Cardiac muscle cell (in vitro differentiated cells and primary cell): Measurements from ENCODE around the gene DAPK1. TPM values are rescaled to one million over a fixed set of nuclear protein-coding genes. Genes with fewer than 3 reads are reported as not detected.

Experiments used
- DNase-seq, 2 donors: peaks; one replicate each; pipeline versions ENCODE4 v3.0.0 to v3.0.0-alpha.2; 2010 to 2017; ENCODE audit warnings: low read depth in 1 of 2, low spot score in 1 of 2
- H3K27ac ChIP-seq: fragments of 200-600 bp; sonication (generic); 2 replicates; pipeline ENCODE4 v1.5.1; 2016
- H3K27me3 ChIP-seq: fragments of 200-600 bp; sonication (generic); 2 replicates; pipeline ENCODE4 v1.6.0; 2016; ENCODE audit warnings: control low read depth
- H3K36me3 ChIP-seq: fragments of 200-600 bp; sonication (generic); 2 replicates; pipeline ENCODE4 v1.5.1; 2016; ENCODE audit warnings: control low read depth
- H3K4me1 ChIP-seq: fragments of 200-600 bp; sonication (generic); 2 replicates; pipeline ENCODE4 v1.8.1; 2017; ENCODE audit warnings: low read depth, mild to moderate bottlenecking, mixed run types
- H3K4me3 ChIP-seq: fragments of 200-600 bp; sonication (generic); 2 replicates; pipeline ENCODE4 v1.5.1; 2016; ENCODE audit warnings: mild to moderate bottlenecking
- H3K9me3 ChIP-seq: fragments of 200-600 bp; sonication (generic); 2 replicates; pipeline ENCODE4 v1.5.1; 2017; ENCODE audit warnings: low read depth, mild to moderate bottlenecking, control low read depth
- polyA plus RNA-seq: library from polyadenylated mRNA; unstranded; fragments of >200 nt; fragmentation: Nextera tagmentation; extraction: Ambion mirVana; gene quantifications from 2 replicates; pipeline ENCODE4 v1.2.1, GENCODE V29; 2016
- total RNA-seq: library from RNA; depleted of rRNA; stranded (reverse); fragments of >200 nt; gene quantifications from 2 replicates; pipeline ENCODE4 v1.2.3, GENCODE V29; 2016
- TF ChIP-seq, protein P1 (sequence below): IDR thresholded peaks from 2 replicates; pipeline ENCODE4 v1.5.1; 2012; ENCODE audit warnings: low read depth, mild to moderate bottlenecking, low read length

The DAPK1 gene
- total and polyA plus RNA-seq, 2 experiments from 2014 or later = 21.0 to 39.6 TPM

DNA sequence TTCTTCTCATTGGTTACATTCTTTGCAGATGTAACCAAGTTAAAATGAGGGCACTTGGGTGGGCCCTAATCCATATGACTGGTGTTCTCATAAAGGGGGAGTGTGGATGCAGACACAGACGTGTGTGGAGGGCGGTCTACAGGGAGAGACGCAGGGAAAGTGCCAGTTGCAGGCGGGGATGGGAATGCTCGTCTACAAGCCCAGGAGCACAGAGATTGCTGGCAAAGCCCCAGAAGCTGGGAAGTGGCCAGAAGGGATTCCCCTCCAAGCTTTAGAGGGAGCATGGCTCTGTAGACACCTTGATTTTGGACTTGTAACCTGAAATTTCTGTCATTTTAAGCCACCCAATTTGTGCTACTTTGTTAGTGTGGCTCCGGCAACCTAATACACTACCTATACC lies 131.4 kb downstream of the DAPK1 start:
- Histone ChIP-seq H3K9me3 (no peaks in the 10 kb centered on the region), H3K4me3 (no peak overlapping the region), H3K27me3 (no peaks in the 10 kb centered on the region), H3K27ac (no peak overlapping the region), H3K36me3 (no peaks in the 10 kb centered on the region), H3K4me1 (no peaks in the 10 kb centered on the region)
- TF ChIP-seq, protein P1, sequence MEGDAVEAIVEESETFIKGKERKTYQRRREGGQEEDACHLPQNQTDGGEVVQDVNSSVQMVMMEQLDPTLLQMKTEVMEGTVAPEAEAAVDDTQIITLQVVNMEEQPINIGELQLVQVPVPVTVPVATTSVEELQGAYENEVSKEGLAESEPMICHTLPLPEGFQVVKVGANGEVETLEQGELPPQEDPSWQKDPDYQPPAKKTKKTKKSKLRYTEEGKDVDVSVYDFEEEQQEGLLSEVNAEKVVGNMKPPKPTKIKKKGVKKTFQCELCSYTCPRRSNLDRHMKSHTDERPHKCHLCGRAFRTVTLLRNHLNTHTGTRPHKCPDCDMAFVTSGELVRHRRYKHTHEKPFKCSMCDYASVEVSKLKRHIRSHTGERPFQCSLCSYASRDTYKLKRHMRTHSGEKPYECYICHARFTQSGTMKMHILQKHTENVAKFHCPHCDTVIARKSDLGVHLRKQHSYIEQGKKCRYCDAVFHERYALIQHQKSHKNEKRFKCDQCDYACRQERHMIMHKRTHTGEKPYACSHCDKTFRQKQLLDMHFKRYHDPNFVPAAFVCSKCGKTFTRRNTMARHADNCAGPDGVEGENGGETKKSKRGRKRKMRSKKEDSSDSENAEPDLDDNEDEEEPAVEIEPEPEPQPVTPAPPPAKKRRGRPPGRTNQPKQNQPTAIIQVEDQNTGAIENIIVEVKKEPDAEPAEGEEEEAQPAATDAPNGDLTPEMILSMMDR = no peak
- no peak for DNase-seq

DNA sequence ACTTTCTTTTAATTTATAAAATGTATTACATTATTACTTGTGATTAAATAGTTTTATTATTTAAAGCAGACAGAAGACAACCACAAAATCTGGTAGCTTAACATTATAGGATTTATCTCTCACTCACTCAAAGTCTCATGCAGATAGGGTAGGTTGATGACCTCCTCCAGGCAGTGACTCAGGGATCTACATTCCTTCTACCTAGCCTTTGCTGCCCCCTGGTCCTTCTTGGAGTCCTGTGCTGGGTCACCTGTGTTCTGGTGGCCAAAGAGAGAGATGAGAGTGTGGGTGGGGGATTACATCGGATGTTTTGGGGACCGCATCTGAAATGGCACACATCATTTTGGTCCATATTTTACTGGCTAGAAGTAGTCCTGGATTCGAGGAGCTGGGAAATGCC lies 132.6 kb downstream of the DAPK1 start:
- DNase-seq = no peak
- H3K27me3 ChIP-seq = no peaks in the 10 kb centered on the region
- TF ChIP-seq, protein P1 = no peak
- no peaks in the 10 kb centered on the region for H3K4me1 ChIP-seq
- no peak overlapping the region for H3K27ac ChIP-seq
- H3K4me3 ChIP-seq = no peak overlapping the region
- H3K36me3 ChIP-seq = no peaks in the 10 kb centered on the region
- H3K9me3 ChIP-seq = no peaks in the 10 kb centered on the region

DNA sequence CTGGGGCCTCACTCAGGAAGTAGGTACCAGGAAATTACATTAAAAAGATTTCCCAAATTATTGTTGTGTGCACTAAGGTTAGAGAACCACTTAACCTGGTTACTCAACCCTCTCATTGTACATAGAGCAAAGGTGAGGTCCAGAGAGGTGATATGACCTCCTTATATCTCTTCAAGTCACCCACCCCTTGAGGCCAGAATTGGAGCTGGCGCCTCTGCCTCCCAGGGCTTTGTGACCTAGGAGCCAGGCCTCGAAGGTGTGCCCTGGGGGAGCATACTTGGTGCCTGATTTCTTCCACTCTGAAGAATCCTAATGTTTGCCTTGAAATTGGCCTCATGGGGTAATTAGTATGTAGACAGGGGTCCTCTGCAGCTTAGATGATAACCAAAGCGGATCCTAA lies 133.2 kb downstream of the DAPK1 start:
- Histone ChIP-seq H3K4me1 (no peaks in the 10 kb centered on the region), H3K9me3 (no peaks in the 10 kb centered on the region), H3K36me3 (no peaks in the 10 kb centered on the region), H3K4me3 (no peak overlapping the region), H3K27ac (no peak overlapping the region), H3K27me3 (no peaks in the 10 kb centered on the region)
- TF ChIP-seq, protein P1 = no peak
- no peak for DNase-seq

DNA sequence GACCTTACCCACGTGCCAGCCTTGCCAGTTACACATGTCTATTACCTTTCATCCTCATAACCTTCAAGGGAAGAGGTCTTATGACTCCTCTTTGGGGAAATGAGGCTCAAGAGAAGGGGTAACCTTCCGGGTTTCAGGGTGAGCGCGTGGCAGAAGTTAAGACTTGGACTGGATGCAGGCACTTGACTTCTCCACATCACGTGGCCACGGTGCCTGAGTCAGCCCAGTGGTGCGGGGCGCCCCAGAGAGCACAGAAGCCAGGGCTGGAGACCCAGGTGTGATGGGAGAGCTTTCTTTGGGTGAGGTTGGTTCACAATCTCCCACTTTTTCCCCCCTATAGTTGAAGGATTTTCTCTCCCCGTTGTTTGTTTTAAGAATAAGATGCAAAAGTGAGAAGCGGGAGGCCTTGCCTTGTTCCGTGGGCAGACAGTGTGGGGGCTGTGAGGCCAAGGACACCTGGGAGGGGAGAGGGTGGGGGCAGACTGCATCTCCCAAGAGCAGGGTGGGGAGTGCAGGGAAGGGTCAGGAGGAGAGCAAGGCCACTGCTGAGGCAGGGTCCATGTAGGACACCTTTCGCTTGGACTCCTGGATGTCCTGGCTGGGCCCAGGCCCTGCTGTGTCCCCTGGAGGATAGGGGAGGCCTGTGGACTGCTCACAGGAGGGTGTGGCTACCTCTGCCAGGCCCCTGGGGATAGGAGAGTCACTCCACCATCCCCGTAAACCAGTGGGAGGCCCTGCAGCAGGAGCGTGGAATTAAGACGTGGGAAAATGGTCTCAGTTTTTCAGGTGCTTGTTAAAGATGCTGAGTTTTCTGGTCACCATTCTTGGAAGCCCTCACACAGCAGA lies 138.2 kb downstream of the DAPK1 start:
- Histone ChIP-seq H3K4me1 (no peaks in the 10 kb centered on the region), H3K36me3 (no peaks in the 10 kb centered on the region), H3K27ac (no peak overlapping the region), H3K4me3 (no peak overlapping the region), H3K9me3 (no peaks in the 10 kb centered on the region), H3K27me3 (no peaks in the 10 kb centered on the region)
- TF ChIP-seq, protein P1 = no peak
- no peak for DNase-seq

DNA sequence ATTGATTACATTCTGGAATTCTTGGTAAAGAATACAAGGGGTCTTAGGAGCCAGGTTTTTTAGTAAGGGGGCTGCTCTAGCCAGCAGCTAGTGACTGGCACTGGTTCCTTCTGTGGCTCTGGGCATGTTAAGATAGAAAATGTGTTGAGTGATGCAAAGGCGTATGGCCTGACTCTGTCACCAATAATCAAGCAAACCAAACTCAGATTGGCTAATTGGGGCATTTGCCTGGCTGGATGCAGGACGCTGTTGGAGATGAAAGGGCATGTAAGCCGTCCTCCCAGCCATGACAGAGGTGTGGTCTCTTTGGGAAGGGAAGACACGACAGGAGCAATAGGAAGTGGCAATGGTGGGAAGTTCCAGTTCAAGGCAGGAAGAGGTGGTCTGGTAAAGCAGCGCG lies 140.6 kb downstream of the DAPK1 start:
- Histone ChIP-seq H3K4me3 (no peak overlapping the region), H3K4me1 (peaks cover 11% of the 10 kb centered on the region), H3K27me3 (no peaks in the 10 kb centered on the region), H3K27ac (no peak overlapping the region), H3K9me3 (no peaks in the 10 kb centered on the region), H3K36me3 (no peaks in the 10 kb centered on the region)
- no peak for DNase-seq
- TF ChIP-seq, protein P1 = no peak
